ENCODE results near the gene OTUB2.
A peak's percentile ranks its signal among the peaks of the same experiment; 100 is the strongest.

Gene OTUB2

GRCh38 chr14:94022532-94023411 is 3.4 kb upstream of the OTUB2 start:
- no peak for DNase-seq

- no peak for DNase-seq
Measured at GRCh38 chr14:94024549-94024948, 1.6 kb upstream of the OTUB2 start.

- no peak for DNase-seq
Measured at GRCh38 chr14:94025720-94026119, 420 bp upstream of the OTUB2 start.

- no peak for DNase-seq
Measured at GRCh38 chr14:94026889-94027469, 839 bp downstream of the OTUB2 start.

- no peak for DNase-seq
Measured at GRCh38 chr14:94027566-94028449, 1.7 kb downstream of the OTUB2 start.

- DNase-seq = no peak
Measured at GRCh38 chr14:94028450-94028826, 2.3 kb downstream of the OTUB2 start.

- no peak for DNase-seq
Measured at GRCh38 chr14:94029265-94029664, 3.1 kb downstream of the OTUB2 start.

GRCh38 chr14:94029671-94030203 is 3.6 kb downstream of the OTUB2 start:
- DNase-seq = no peak

- DNase-seq = no peak
Measured at GRCh38 chr14:94030571-94030970, 4.4 kb downstream of the OTUB2 start.

- no peak for DNase-seq
Measured at GRCh38 chr14:94031161-94031882, 5.2 kb downstream of the OTUB2 start.

- no peak for DNase-seq
Measured at GRCh38 chr14:94031883-94032279, 5.7 kb downstream of the OTUB2 start.

GRCh38 chr14:94034886-94035285 is 8.7 kb downstream of the OTUB2 start:
- DNase-seq = no peak

GRCh38 chr14:94036313-94037167 is 10.4 kb downstream of the OTUB2 start:
- peak; percentile 86 for DNase-seq

GRCh38 chr14:94037954-94038353 is 11.8 kb downstream of the OTUB2 start:
- DNase-seq = no peak

GRCh38 chr14:94038510-94038909 is 12.4 kb downstream of the OTUB2 start:
- no peak for DNase-seq

- no peak for DNase-seq
Measured at GRCh38 chr14:94038921-94039629, 12.9 kb downstream of the OTUB2 start.

- no peak for DNase-seq
Measured at GRCh38 chr14:94040247-94040646, 14.1 kb downstream of the OTUB2 start.

- DNase-seq = no peak
Measured at GRCh38 chr14:94040796-94041195, 14.7 kb downstream of the OTUB2 start.

GRCh38 chr14:94041551-94042346 is 15.6 kb downstream of the OTUB2 start:
- no peak for DNase-seq

All from NCI-H1694 (cell line).